Heart left ventricle (tissue), 16 donors: ENCODE data around the gene NECAB2. TPM values are rescaled to one million over a fixed set of nuclear protein-coding genes. Genes with fewer than 3 reads are reported as not detected.

ENCODE experiments used
- ATAC-seq, 4 donors: fragments of 200-7000 bp; cut with Tn5 transposase; one replicate each; pipeline ENCODE4 v1.9.1; 2020 to 2022; ENCODE audit warnings: moderate library complexity in 4 of 4, mild to moderate bottlenecking in 3 of 4, moderate number of reproducible peaks in 1 of 4
- DNase-seq, 5 donors: peaks; one replicate each; pipeline ENCODE4 v3.0.0-alpha.2; 2020
- H3K27ac ChIP-seq, 12 donors: fragments of 200-600 bp; sonication (generic) in 4 of 12; one replicate each; pipeline versions ENCODE4 v1.5.0 to v1.8.0; 2016 to 2022; ENCODE audit warnings: mild to moderate bottlenecking in 2 of 12
- H3K27me3 ChIP-seq, 9 donors: fragments of 200-600 bp; sonication (generic) in 2 of 9; one replicate each; pipeline versions ENCODE4 v1.5.1 to v1.8.0; 2016 to 2022; ENCODE audit warnings: mild to moderate bottlenecking in 3 of 9
- H3K36me3 ChIP-seq, 9 donors: fragments of 200-600 bp; sonication (generic) in 2 of 9; one replicate each; pipeline versions ENCODE4 v1.5.0 to v1.8.0; 2018 to 2022; ENCODE audit warnings: mild to moderate bottlenecking in 2 of 9
- H3K4me1 ChIP-seq, 12 donors: fragments of 200-600 bp; sonication (generic) in 4 of 12; one replicate each; pipeline versions ENCODE4 v1.5.0 to v1.8.0; 2016 to 2022; ENCODE audit warnings: mild to moderate bottlenecking in 3 of 12
- H3K4me3 ChIP-seq, 12 donors: fragments of 200-600 bp; sonication (generic) in 4 of 12; one replicate each; pipeline versions ENCODE4 v1.5.0 to v1.8.0; 2017 to 2022; ENCODE audit warnings: mild to moderate bottlenecking in 9 of 12, moderate library complexity in 4 of 12
- H3K9me3 ChIP-seq, 12 donors: fragments of 200-600 bp; sonication (generic) in 4 of 12; one replicate each; pipeline versions ENCODE4 v1.5.0 to v1.8.0; 2016 to 2022; ENCODE audit warnings: mild to moderate bottlenecking in 1 of 12
- POLR2A ChIP-seq, 2 donors: fragments of 450-650 bp; IDR thresholded peaks; one replicate each; pipeline ENCODE4 v1.6.1; 2017; ENCODE audit warnings: antibody characterized with exemption in 2 of 2, mild to moderate bottlenecking in 2 of 2, moderate library complexity in 2 of 2
- WGBS, 4 donors: extraction: QIAGEN DNeasy Blood & Tissue Kit in 2 of 4; methylation state at CpG; one replicate each; pipeline versions ENCODE4 v1.1.5 to v1.1.7; 2013 to 2018; 5-methylcytosine and 5-hydroxymethylcytosine counted together
- intact Hi-C, 10 donors: fragments of 100-400 bp; cut with DNase I; formaldehyde crosslinking; loops; one replicate each; pipeline versions ENCODE4 v1.11.1 to v1.14.2; 2022
- polyA plus RNA-seq, 2 donors: library from polyadenylated mRNA; stranded (reverse); fragments of 200-250 nt; gene quantifications; one replicate each; pipeline ENCODE4 v1.2.3, GENCODE V29; 2013
- total RNA-seq, 9 donors: library from RNA; depleted of rRNA in 2 of 9; stranded (reverse); fragments of >200 nt in 2 of 9; fragmentation: NEBNext Ultra II Directional in 3 of 9; extraction: Animal tissue kit (Norgen Biotek cat#: 25700) in 3 of 9; gene quantifications; one replicate each; pipeline versions ENCODE4 v1.1.0 to v1.2.4, GENCODE V29; 2016 to 2023
- TF ChIP-seq, protein P1 (sequence below), 12 donors: fragments of 200-600 bp; sonication (generic) in 4 of 12; IDR thresholded peaks; one replicate each; pipeline versions ENCODE4 v1.5.0 to v1.8.0; 2018 to 2022; ENCODE audit warnings: antibody characterized with exemption in 12 of 12, mild to moderate bottlenecking in 5 of 12
- donor health status: ischemic (EF 13 %, LVEDD 7.1; RV severe dilation, severe dysfunction).
- donor health status: healthy with polysubstance abuse.
- donor health status: DM: no; HTN: yes; CAD: no.
- donor health status: DM: no; HTN: no; CAD: no.
- donor health status: ischemic (EF 25% LVEDD 6.9; RV normal size, moderate dysfunction).
- donor health status: ischemic (EF 25% LVEDD 5.7; RV mildly dilated, moderate dysfunction).
- donor health status: healthy.
- donor health status: DM: yes; HTN: yes; CAD: no.
- donor health status: ischemic (EF 35%, LVEDD 5.7; RV mildly dilated, moderate dysfunction).
- donor health status: nonischemic (EF 11% LVEDD 7.7; RV severe dilation, severe dysfunction).
- donor health status: DM: yes; HTN: yes; CAD: no.
- donor health status: PGD.
- donor health status: ischemic (EF 29% LVEDD 5.4; RV normal size, mild dysfunction).
- donor health status: nonischemic (EF 23%, LVEDD 6.1; RV moderate dilation, normal function).

NECAB2 gene
- total and polyA plus RNA-seq, 11 donors = 0.24 to 2.1 (median 0.88) TPM; not detected in 2

DNA sequence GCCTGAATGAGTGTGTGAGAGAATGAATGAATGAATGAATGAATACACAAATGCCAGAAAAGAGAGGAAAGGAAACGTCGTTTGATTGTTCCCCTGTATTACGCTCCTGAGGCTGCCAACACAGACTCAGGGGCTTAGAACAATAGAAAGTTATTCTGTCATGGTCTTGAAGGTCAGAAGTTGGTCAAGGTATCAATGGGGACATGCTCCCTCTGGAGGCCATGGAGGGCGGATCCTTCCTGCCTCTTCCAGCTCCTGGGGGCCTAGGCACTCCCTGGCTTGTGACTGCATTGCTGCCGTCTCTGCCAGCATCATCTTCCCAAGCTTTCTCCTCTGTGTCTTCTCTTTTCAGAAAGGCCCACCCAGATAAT, 76.1 kb downstream of the NECAB2 start:
- Histone ChIP-seq H3K4me3 (no peak overlapping the region), H3K9me3 (no peaks in the 10 kb centered on the region), H3K27ac (no peak overlapping the region), H3K27me3 (peaks cover 0 to 12% (median 0%) of the 10 kb centered on the region in 9 donors), H3K36me3 (peaks cover 0 to 14% (median 8%) of the 10 kb centered on the region in 9 donors), H3K4me1 (peaks cover 0 to 15% (median 4%) of the 10 kb centered on the region in 12 donors)
- peak in 2 of 5 donors; percentile 19 to 24 for DNase-seq
- intact Hi-C loops = no loop called here
- ATAC-seq = peak in 2 of 4 donors; percentile 23
- TF ChIP-seq POLR2A (IDR thresholded peaks at IDR 0.05) = no peak
- TF ChIP-seq, protein P1, sequence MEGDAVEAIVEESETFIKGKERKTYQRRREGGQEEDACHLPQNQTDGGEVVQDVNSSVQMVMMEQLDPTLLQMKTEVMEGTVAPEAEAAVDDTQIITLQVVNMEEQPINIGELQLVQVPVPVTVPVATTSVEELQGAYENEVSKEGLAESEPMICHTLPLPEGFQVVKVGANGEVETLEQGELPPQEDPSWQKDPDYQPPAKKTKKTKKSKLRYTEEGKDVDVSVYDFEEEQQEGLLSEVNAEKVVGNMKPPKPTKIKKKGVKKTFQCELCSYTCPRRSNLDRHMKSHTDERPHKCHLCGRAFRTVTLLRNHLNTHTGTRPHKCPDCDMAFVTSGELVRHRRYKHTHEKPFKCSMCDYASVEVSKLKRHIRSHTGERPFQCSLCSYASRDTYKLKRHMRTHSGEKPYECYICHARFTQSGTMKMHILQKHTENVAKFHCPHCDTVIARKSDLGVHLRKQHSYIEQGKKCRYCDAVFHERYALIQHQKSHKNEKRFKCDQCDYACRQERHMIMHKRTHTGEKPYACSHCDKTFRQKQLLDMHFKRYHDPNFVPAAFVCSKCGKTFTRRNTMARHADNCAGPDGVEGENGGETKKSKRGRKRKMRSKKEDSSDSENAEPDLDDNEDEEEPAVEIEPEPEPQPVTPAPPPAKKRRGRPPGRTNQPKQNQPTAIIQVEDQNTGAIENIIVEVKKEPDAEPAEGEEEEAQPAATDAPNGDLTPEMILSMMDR (IDR thresholded peaks at IDR 0.05) = peak in 7 of 12 donors; percentile 7 to 36 (median 26)
- WGBS, 4 donors = 35 to 55% (median 48%) methylated on average over 5 of the region's 5 CpGs

DNA sequence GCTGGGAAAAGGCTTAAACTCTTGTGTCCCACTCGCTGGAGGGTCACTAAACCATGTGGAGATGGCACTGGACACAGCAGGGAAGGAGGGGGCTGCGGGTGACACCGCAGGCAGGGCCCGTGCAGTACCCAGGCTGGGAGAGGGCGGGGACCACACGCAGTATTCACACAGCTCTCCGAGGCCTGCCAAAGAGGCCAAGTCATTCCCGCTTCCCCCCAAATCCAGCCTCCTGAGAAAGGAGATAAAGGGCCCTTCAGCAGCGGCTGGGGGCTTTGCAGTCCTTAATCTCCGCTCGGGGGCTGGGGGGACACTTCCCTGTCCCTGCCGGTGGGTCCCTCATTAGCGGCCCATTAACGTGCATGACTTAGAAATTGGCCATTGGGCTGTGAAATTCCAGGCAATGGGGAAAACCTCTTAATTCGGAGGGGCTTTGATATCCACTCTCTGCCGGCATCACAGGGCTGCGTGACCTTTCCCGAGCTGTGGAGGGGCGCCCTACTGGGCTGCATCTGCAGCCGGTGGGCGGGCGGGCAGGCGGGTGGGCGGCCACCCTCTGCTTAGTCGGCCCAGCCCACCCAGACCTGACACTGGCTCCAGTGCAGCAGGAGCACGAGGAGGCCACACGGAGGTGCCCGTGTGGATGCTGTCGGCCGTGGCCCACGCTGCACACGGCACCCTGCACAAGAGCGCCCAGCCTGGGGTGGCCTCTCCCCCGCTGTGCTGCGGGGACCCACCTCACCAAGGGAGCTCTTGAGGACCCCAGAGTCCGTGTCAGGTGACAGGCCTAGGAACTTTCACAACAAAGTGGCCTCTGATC, 77.2 kb downstream of the NECAB2 start:
- H3K27me3 ChIP-seq = peaks cover 0 to 12% (median 0%) of the 10 kb centered on the region in 9 donors
- H3K27ac ChIP-seq = no peak overlapping the region
- no peak overlapping the region for H3K4me3 ChIP-seq
- TF ChIP-seq, protein P1 (IDR thresholded peaks at IDR 0.05) = no peak
- TF ChIP-seq POLR2A (IDR thresholded peaks at IDR 0.05) = no peak
- H3K4me1 ChIP-seq = peaks cover 0 to 15% (median 4%) of the 10 kb centered on the region in 12 donors
- intact Hi-C loops = loop anchor here in 1 of 10 donors (5.0 kb wide), 1 partner anchor 38 kb away; no protein-coding TSS in a partner anchor
- H3K36me3 ChIP-seq = peaks cover 0 to 23% (median 19%) of the 10 kb centered on the region in 9 donors
- WGBS, 4 donors = 64 to 67% (median 65%) methylated on average over 16 to 36 of the region's 36 CpGs
- no peaks in the 10 kb centered on the region for H3K9me3 ChIP-seq
- DNase-seq (peak in 2 of 5 donors; percentile 17 to 53), ATAC-seq (peak in 1 of 4 donors; percentile 5)

DNA sequence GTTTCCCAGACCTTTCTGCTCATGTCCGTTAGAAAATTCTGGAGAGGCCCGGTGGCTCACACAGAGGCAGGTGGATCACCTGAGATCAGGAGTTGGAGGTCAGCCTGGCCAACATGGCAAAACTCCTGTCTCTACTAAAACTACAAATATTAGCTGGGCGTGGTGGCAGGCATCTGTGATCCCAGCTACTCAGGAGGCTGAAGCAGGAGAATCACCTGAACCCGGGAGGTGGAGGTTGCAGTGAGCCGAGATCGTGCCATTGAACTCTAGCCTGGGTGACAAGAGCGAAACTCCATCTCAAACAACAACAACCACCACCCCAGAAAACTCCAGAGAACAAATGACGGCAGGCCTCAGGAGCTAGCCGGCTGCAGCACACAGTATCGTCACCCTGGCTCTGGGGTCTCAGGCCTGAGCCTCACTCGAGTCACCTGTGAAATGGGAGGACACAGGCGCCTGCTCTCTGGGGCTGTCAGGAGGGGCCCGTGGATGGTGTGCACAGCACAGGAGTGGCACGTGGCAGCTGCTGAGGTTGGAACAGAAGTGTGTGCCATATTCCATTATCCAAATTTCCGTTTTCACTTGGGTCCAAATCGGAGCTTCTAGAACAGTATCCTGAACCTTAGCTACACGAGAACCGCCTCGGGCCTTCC, 77.9 kb downstream of the NECAB2 start:
- DNase-seq (peak in 2 of 5 donors; percentile 20 to 37), ATAC-seq (no peak)
- H3K9me3 ChIP-seq = no peaks in the 10 kb centered on the region
- peaks cover 0 to 12% (median 0%) of the 10 kb centered on the region in 9 donors for H3K27me3 ChIP-seq
- intact Hi-C loops = loop anchor here in 1 of 10 donors (5.0 kb wide), 1 partner anchor 39 kb away; no protein-coding TSS in a partner anchor
- TF ChIP-seq, protein P1 (IDR thresholded peaks at IDR 0.05) = no peak
- no peak overlapping the region for H3K4me3 ChIP-seq
- 89 to 95% (median 95%) methylated on average over 14 to 19 of the region's 19 CpGs for WGBS, 4 donors
- peaks cover 0 to 15% (median 4%) of the 10 kb centered on the region in 12 donors for H3K4me1 ChIP-seq
- no peak overlapping the region for H3K27ac ChIP-seq
- H3K36me3 ChIP-seq = peaks cover 0 to 26% (median 21%) of the 10 kb centered on the region in 9 donors

- H3K36me3 ChIP-seq = peaks cover 0 to 28% (median 23%) of the 10 kb centered on the region in 9 donors
- no peaks in the 10 kb centered on the region for H3K9me3 ChIP-seq
- WGBS, 4 donors = 82 to 89% (median 87%) methylated on average over 6 of the region's 6 CpGs
- peaks cover 0 to 17% (median 4%) of the 10 kb centered on the region in 12 donors for H3K4me1 ChIP-seq
- TF ChIP-seq, protein P1 (IDR thresholded peaks at IDR 0.05) = no peak
- no peak for TF ChIP-seq POLR2A (IDR thresholded peaks at IDR 0.05)
- intact Hi-C loops = loop anchor here in 1 of 10 donors (5.0 kb wide), 1 partner anchor 40 kb away; no protein-coding TSS in a partner anchor
- no peak overlapping the region for H3K4me3 ChIP-seq
- ATAC-seq (no peak), DNase-seq (peak in 2 of 5 donors; percentile 18 to 23)
- peaks cover 0 to 12% (median 0%) of the 10 kb centered on the region in 9 donors for H3K27me3 ChIP-seq
- no peak overlapping the region for H3K27ac ChIP-seq
Measured at GRCh38 chr16:84047206-84047605, 79.2 kb downstream of the NECAB2 start.
